ENCODE results near the gene RTP3.

- TF ChIP-seq CTCF (IDR thresholded peaks at IDR 0.05) (no peak), HDAC2 (IDR thresholded peaks at IDR 0.05) (no peak), CBX8 (IDR thresholded peaks at IDR 0.05) (no peak), MAX (IDR thresholded peaks at IDR 0.05) (no peak), POLR2A (IDR thresholded peaks at IDR 0.05; ENCODE audit: low read length) (no peak), RAD21 (conservative IDR thresholded peaks at IDR 0.05 in 1 of 2, IDR thresholded peaks at IDR 0.05 in 1 of 2) (no peak), ZFP36 (IDR thresholded peaks at IDR 0.05; ENCODE audit: borderline replicate concordance, partially characterized antibody) (no peak)
These were observed 44.1 kb downstream of the RTP3 start for GRCh38 chr3:46541835-46542234.

Data from A549 (cell line).